Ectodermal cell (in vitro differentiated cells): Measurements from ENCODE around the gene SNX1.
"Not testable (repeated sequence)": the region's sequence is repeated elsewhere in the genome, so short reads cannot be mapped to it uniquely, and the experiment has no call there.

ENCODE experiments used
- H3K27ac ChIP-seq: 2 replicates; pipeline ENCODE4 v1.7.0; 2013; ENCODE audit warnings: mild to moderate bottlenecking, low read depth, low read length; ENCODE audit not compliant: insufficient read depth, poor library complexity, severe bottlenecking
- H3K27me3 ChIP-seq: 2 replicates; pipeline ENCODE4 v1.7.0; 2013; ENCODE audit warnings: mild to moderate bottlenecking, low read length; ENCODE audit not compliant: insufficient read depth, control insufficient read depth, poor library complexity, severe bottlenecking
- H3K36me3 ChIP-seq: one replicate; pipeline ENCODE4 v1.7.0; 2013; ENCODE audit warnings: low read length; ENCODE audit not compliant: control insufficient read depth, insufficient read depth
- H3K4me1 ChIP-seq: one replicate; pipeline ENCODE4 v1.7.0; 2013; ENCODE audit warnings: low read length; ENCODE audit not compliant: control insufficient read depth, insufficient read depth
- H3K4me3 ChIP-seq: 2 replicates; pipeline ENCODE4 v1.7.0; 2013; ENCODE audit warnings: low read depth, low read length, control low read depth; ENCODE audit not compliant: insufficient read depth
- H3K9me3 ChIP-seq: 2 replicates; pipeline ENCODE4 v1.7.0; 2013; ENCODE audit warnings: mild to moderate bottlenecking, low read length, moderate library complexity; ENCODE audit not compliant: control insufficient read depth
- whole genome bisulfite sequencing, 2 experiments: methylation state at CpG; one replicate each; pipeline ENCODE4 v1.1.7; 2013; ENCODE audit warnings: missing lambda C conversion rate in 2 of 2; 5-methylcytosine and 5-hydroxymethylcytosine counted together

SNX1 gene

DNA sequence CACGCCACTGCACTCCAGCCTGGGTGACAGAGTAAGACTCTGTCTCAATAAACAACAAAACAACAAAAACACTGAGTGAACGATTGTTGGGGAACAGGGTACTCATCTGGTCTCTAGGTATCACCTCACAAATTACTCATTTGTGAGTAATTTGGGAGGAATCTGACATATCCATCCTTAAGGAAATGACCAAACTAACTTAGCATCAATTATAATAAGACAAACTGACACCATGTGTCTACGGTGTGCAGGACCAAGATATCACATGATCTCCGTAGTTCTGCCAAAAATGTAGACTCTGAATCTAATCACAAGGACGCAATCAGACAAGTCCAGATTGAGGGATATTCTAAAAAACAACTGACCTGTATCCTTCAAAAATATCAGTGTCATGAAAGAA is 37.5 kb upstream of the SNX1 start:
- Histone ChIP-seq H3K27ac (no peak overlapping the region), H3K27me3 (no peaks in the 10 kb centered on the region), H3K4me3 (no peak overlapping the region), H3K4me1 (no peaks in the 10 kb centered on the region), H3K36me3 (no peaks in the 10 kb centered on the region), H3K9me3 (no peaks in the 10 kb centered on the region)
- WGBS, 2 experiments = 91 to 93% methylated on average over 5 of the region's 5 CpGs

DNA sequence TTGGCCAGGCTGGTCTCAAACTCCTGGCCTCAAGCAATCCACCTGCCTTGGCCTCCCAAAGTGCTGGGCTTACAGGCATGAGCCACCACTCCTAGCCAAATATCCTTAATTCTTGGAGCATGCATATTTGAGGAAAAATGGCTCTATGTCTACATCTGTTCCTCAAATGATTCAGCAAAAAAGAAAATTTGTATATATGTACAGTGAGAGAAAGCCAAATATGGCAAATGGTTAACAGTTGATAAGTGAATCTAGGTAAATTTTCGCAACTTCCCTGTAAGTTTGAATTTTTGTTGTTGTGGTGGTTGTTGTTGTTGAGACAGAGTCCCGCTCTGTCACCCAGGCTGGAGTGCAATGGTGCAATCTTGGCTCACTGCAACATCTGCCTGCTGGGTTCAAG is 36.7 kb upstream of the SNX1 start:
- not testable (repeated sequence) for H3K36me3 ChIP-seq, H3K27me3 ChIP-seq, H3K4me3 ChIP-seq, H3K9me3 ChIP-seq, H3K4me1 ChIP-seq, H3K27ac ChIP-seq
- 92 to 97% methylated on average over 2 of the region's 2 CpGs for WGBS, 2 experiments

DNA sequence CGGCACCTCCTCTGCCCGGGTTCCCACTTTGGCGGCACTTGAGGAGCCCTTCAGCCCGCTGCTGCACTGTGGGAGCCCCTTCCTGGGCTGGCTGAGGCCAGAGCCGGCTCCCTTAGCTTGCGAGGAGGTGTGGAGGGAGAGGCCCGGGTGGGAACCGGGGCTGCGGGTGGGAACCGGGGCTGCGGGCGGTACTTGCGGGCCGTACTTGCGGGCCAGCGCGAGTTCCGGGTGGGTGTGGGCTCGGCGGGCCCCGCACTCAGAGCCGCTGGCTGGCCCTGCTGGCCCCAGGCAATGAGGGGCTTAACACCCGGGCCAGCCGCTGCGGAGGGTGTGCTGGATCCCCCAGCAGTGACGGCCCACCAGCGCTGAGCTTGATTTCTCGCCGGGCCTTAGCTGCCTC is 35.1 kb upstream of the SNX1 start:
- no peaks in the 10 kb centered on the region for H3K4me1 ChIP-seq
- no peaks in the 10 kb centered on the region for H3K36me3 ChIP-seq
- no peaks in the 10 kb centered on the region for H3K27me3 ChIP-seq
- no peaks in the 10 kb centered on the region for H3K9me3 ChIP-seq
- 95 to 96% methylated on average over 29 of the region's 29 CpGs for WGBS, 2 experiments
- H3K4me3 ChIP-seq = no peak overlapping the region
- H3K27ac ChIP-seq = no peak overlapping the region

DNA sequence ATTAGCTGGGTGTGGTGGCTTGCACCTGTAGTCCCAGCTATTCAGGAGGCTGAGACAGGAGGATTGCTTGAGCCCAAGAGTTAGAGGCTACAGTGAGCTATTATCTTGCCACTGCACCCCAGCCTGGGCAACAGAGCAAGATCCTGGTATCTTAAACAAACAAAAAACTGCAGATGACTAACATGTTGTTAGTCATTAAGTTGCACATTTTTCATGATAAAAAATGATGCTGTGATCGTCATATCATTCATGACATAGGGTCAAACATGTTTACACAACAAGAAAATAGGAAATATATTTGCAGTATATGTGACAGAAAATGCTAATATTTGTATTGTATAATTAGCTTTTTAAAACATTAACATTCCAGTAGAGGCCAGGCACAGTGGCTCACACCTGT is 29.3 kb upstream of the SNX1 start:
- Histone ChIP-seq H3K36me3 (no peaks in the 10 kb centered on the region), H3K4me1 (no peaks in the 10 kb centered on the region), H3K27me3 (no peaks in the 10 kb centered on the region), H3K9me3 (no peaks in the 10 kb centered on the region), H3K27ac (no peak overlapping the region), H3K4me3 (no peak overlapping the region)
- WGBS, 2 experiments = 88 to 100% methylated on average over 1 of the region's 1 CpG

DNA sequence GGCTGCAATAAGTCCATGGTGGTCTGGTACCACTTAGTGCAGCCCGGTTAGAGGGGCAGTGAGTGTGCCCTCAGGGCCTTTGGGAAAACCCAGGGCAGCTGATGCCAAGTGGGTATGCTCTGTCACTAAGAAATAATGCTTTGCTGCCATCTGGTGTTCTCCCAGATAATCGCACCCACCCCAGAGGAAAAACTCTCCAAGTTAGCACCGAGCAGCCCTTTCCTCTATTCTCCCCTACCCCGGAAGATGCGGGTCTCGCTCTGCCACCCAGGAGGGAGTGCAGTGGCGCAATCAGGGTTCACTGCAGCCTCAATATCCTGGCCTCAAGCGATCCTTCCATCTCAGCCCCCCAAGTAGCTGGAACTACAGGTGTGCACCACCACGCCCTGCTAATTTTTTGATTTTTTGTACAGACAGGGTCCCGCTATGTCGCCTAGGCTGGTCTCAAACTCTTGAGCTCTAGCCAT is 28.2 kb upstream of the SNX1 start:
- H3K9me3 ChIP-seq = no peaks in the 10 kb centered on the region
- no peaks in the 10 kb centered on the region for H3K36me3 ChIP-seq

DNA sequence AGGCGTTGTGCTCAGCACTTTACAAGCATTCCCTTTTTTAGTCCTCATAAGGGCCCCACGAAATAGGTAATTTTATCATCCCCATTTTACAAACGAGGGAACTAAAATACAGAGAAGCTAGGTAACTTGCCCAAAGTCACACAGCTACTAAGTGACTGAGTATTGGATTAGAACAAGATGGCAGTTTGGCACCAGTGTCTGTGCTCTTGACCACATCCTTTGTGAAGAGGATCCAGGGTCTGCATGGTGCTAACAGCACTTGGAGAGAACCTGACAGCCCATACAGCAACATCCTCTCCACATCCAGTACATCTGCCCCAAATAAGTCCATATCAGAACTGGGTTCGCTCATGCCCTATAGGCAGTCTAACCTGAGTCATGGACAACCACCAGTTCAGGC is 27.6 kb upstream of the SNX1 start:
- Histone ChIP-seq H3K4me3 (no peak overlapping the region), H3K27me3 (no peaks in the 10 kb centered on the region), H3K4me1 (no peaks in the 10 kb centered on the region), H3K27ac (no peak overlapping the region), H3K9me3 (no peaks in the 10 kb centered on the region), H3K36me3 (no peaks in the 10 kb centered on the region)
- WGBS, 2 experiments = 89 to 98% methylated on average over 4 of the region's 4 CpGs

More for the DNA sequence above, 28.2 kb upstream of the SNX1 start:
- 32 to 36% methylated on average over 11 of the region's 11 CpGs for WGBS, 2 experiments
- Histone ChIP-seq H3K4me1 (no peaks in the 10 kb centered on the region), H3K27me3 (no peaks in the 10 kb centered on the region), H3K27ac (no peak overlapping the region), H3K4me3 (no peak overlapping the region)

DNA sequence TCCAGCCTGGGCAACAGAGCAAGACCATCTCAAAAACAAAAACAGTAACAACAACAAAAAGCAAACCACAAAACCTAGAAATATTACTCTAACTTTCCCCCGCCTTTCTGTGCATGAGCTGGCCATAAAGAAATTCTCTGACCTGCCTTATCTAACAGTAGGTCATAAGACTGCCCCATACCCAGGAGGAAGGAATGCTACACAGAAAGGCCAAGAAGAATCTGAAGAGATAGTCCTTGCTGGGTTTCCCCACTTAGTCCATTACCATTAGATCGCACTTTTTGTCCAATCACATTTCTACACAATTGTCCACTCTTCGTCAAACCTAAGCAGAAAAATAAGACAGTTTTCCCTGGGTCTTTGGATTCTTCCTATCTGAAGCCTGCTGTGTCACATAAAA is 25.7 kb upstream of the SNX1 start:
- no peaks in the 10 kb centered on the region for H3K27me3 ChIP-seq
- H3K36me3 ChIP-seq = no peaks in the 10 kb centered on the region
- no peaks in the 10 kb centered on the region for H3K9me3 ChIP-seq
- 91 to 94% methylated on average over 3 of the region's 3 CpGs for WGBS, 2 experiments
- H3K4me3 ChIP-seq = no peak overlapping the region
- H3K27ac ChIP-seq = no peak overlapping the region
- H3K4me1 ChIP-seq = no peaks in the 10 kb centered on the region

DNA sequence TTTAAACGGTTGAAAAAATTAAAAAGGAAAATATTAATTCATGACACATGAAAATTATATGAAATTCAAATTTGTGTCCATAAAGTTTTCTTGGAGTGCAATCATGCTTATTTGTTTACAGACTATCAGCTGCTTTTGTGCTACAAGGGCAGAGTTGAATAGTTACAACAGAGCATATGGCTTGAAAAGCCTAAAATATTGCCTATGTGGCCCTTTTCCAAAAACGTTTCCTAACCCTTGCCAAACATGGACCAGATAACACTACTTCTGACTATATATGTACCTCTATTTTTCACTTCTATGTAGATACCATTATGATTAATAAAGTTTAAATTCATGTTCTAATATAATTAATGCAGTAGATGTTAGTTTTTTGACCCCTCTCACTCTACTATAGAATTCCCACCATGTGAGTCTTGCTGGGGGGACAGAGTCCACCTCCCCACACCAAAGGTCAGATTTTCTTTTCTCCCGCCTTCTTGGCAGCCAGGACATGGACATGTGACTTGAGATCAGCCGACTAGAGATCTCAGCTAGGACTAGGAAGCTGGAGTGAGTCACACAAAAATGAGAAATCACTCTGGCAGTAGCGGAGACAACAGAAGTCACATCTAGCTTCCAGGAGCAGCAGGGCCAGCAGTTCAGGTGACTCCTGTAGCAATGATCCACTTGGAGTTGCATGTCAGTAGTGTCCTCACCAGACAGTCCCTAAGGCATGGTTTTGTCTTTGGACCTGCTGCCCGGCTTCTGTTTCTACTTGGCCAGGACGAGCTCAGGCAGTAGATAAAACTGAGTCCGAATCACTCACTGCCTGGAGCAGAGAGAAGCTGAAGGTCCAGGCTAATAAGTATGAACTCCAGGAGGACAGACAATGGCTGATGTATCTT is 24.6 kb upstream of the SNX1 start:
- Histone ChIP-seq H3K4me3 (no peak overlapping the region), H3K4me1 (no peaks in the 10 kb centered on the region), H3K36me3 (no peaks in the 10 kb centered on the region), H3K9me3 (no peaks in the 10 kb centered on the region), H3K27ac (no peak overlapping the region), H3K27me3 (no peaks in the 10 kb centered on the region)
- WGBS, 2 experiments = 94 to 95% methylated on average over 7 of the region's 8 CpGs

DNA sequence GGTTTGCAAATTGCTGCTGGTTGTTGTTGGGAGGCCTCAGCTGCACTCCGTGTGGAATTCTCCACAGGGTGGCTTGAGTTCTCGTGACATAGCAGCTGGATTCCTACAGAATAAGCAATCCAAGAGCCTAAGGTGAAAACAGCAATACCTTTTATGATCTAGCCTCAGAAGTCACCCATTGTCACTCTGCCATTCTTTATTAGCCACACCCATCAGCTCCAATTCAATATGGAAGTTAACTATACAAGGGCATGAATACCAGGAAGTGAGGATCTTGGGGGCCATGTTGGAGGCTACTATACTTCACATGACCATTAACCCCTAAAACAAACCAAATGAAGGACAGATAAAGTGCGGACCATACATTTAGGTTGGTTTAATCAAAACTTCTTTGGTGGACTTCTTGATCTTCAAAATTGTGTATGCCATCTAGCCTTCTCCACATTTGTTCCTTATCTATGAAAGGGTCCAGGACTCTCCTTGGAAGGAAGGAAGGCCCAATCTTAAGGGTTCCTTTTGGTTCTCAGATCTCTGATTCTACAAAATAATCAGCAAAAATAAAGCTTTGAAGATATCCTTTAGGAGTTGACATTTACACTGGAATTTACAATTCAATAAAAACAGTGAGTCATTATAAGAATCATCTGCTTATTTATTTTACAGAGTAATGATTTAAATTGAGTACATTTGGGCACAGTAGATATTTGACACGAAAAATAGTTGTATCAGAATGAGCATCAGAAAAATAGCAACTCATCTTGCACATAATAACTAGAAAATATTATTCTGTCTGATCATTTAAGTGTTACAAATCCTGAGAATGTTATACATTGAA is 23.6 kb upstream of the SNX1 start:
- Histone ChIP-seq H3K27ac (no peak overlapping the region), H3K4me3 (no peak overlapping the region), H3K4me1 (no peaks in the 10 kb centered on the region), H3K27me3 (no peaks in the 10 kb centered on the region), H3K9me3 (no peaks in the 10 kb centered on the region), H3K36me3 (no peaks in the 10 kb centered on the region)
- WGBS, 2 experiments = 78 to 91% methylated on average over 3 to 4 of the region's 4 CpGs

DNA sequence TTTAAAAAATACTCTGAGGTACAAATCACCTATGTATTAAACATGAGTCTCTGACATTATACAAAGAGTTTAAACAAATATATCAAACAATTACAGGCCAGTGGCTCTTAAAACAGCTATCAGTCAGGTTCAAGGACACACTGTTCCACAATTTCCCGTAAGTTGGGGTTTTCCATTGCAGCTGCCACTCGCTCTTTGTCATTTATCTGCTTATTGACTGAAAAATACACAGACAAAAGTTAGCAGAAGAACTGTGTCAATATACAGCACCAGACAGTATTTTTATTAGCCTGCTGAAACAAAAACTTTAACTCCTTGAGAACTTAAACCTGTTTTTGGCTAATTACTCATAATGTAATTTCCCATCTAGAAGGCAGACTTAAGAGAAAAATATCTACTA is 23.0 kb upstream of the SNX1 start:
- Histone ChIP-seq H3K36me3 (no peaks in the 10 kb centered on the region), H3K9me3 (no peaks in the 10 kb centered on the region), H3K4me1 (no peaks in the 10 kb centered on the region), H3K27ac (no peak overlapping the region), H3K4me3 (no peak overlapping the region), H3K27me3 (no peaks in the 10 kb centered on the region)
- 95 to 96% methylated on average over 2 of the region's 2 CpGs for WGBS, 2 experiments
